Breast epithelium (tissue), 4 donors: Measurements from ENCODE around the gene KCNK4. TPM values are rescaled to one million over a fixed set of nuclear protein-coding genes. Genes with fewer than 3 reads are reported as not detected.

ENCODE experiments used
- DNase-seq, 2 donors: peaks; one replicate each; pipeline ENCODE4 v3.0.0-alpha.2; 2019; ENCODE audit warnings: low spot score in 2 of 2
- H3K27ac ChIP-seq, 2 donors: fragments of 200-600 bp; sonication (generic) in 1 of 2; one replicate each; pipeline ENCODE4 v1.5.1; 2016 to 2019; ENCODE audit warnings: mild to moderate bottlenecking in 1 of 2
- H3K27me3 ChIP-seq, 2 donors: fragments of 200-600 bp; sonication (generic) in 1 of 2; one replicate each; pipeline versions ENCODE4 v1.5.1 to v1.6.0; 2017 to 2019; ENCODE audit warnings: control low read depth in 1 of 2, mild to moderate bottlenecking in 1 of 2
- H3K36me3 ChIP-seq: fragments of 200-600 bp; one replicate; pipeline ENCODE4 v1.5.1; 2019
- H3K4me1 ChIP-seq, 2 donors: fragments of 200-600 bp; sonication (generic); one replicate each; pipeline ENCODE4 v1.5.1; 2016 to 2019; ENCODE audit warnings: control low read depth in 1 of 2
- H3K4me3 ChIP-seq, 3 donors: fragments of 200-600 bp; sonication (generic); 1 replicate in 2 of 3; 2 replicates in 1 of 3; pipeline ENCODE4 v1.5.1; 2016 to 2019; ENCODE audit warnings: mild to moderate bottlenecking in 3 of 3, moderate library complexity in 2 of 3
- H3K9me3 ChIP-seq, 2 donors: fragments of 200-600 bp; sonication (generic) in 1 of 2; one replicate each; pipeline ENCODE4 v1.5.1; 2016 to 2019; ENCODE audit warnings: control low read depth in 1 of 2
- CTCF ChIP-seq, 3 donors: fragments of 450-650 bp; IDR thresholded peaks; one replicate each; pipeline ENCODE4 v1.5.1; 2016 to 2017; ENCODE audit warnings: antibody characterized with exemption in 3 of 3, mild to moderate bottlenecking in 3 of 3, moderate library complexity in 3 of 3
- POLR2A ChIP-seq: fragments of 450-650 bp; IDR thresholded peaks from one replicate; pipeline ENCODE4 v1.6.1; 2016; ENCODE audit warnings: antibody characterized with exemption, mild to moderate bottlenecking, moderate library complexity
- POLR2AphosphoS5 ChIP-seq, 3 donors: sonication (generic); formaldehyde crosslinking; IDR thresholded peaks; one replicate each; pipeline ENCODE4 v1.6.1; 2017; ENCODE audit warnings: antibody characterized with exemption in 3 of 3
- intact Hi-C: fragments of 100-400 bp; cut with DNase I; formaldehyde crosslinking; loops from one replicate; pipeline ENCODE4 v1.15.1; 2023; ENCODE audit warnings: low total_unique reads
- total RNA-seq, 3 donors: library from RNA; depleted of rRNA; stranded (reverse); fragments of >200 nt; gene quantifications; one replicate each; pipeline ENCODE4 v1.1.0, GENCODE V29; 2016

Gene KCNK4
- total RNA-seq, 3 donors from 2014 or later, result 2.3 TPM; not detected in 2

DNA sequence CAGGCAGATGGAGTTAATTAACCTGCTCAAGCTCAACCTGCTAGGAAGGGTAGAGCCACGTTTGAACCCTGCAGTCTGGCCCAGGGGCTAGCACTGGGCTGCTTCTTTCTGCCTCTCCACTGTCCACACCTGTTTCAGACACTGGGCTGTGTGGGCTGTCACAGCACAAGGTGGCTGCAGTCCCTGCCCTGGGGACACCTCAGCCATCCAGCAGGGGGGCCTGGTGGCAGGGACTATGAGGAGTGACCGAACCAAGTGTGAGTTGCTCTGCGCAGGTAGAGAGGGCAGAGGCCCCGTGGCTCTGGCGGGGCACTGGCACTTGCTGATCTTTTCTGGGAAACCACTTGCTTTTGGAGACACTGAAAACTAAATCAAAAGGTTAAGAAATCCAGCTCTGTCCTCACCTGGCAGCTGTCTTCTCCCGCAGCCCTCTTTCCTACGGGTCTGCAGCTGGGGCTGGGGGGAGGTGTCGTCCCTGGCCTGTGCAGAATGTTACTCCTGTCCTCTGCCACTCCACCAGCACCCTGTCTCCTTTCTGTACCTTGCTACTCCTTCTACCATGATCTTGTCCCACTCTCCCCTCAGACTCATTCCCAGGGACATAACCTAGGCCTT is 12.4 kb upstream of the KCNK4 start:
- no peaks in the 10 kb centered on the region for H3K36me3 ChIP-seq
- no peak overlapping the region for H3K4me3 ChIP-seq
- H3K9me3 ChIP-seq, result no peaks in the 10 kb centered on the region
- peaks cover 0 to 8% of the 10 kb centered on the region in 2 donors for H3K4me1 ChIP-seq
- H3K27ac ChIP-seq, result no peak overlapping the region
- H3K27me3 ChIP-seq, result no peaks in the 10 kb centered on the region
- TF ChIP-seq POLR2AphosphoS5 (IDR thresholded peaks at IDR 0.05) (no peak), POLR2A (no peak), CTCF (IDR thresholded peaks at IDR 0.05) (no peak)
- DNase-seq, result no peak
- intact Hi-C loops, result loop anchor here (10.0 kb wide), 1 partner anchor 2004 kb away; the partner anchor contains the start of gene SCGB2A2

GRCh38 chr11:64281957-64282770 is 8.9 kb upstream of the KCNK4 start:
- Histone ChIP-seq H3K4me1 (peaks cover 3 to 21% of the 10 kb centered on the region in 2 donors), H3K27me3 (no peaks in the 10 kb centered on the region), H3K9me3 (no peaks in the 10 kb centered on the region), H3K27ac (no peak overlapping the region), H3K4me3 (no peak overlapping the region), H3K36me3 (no peaks in the 10 kb centered on the region)
- DNase-seq, result no peak
- TF ChIP-seq POLR2A, result no peak
- no peak for TF ChIP-seq POLR2AphosphoS5 (IDR thresholded peaks at IDR 0.05)
- no peak for TF ChIP-seq CTCF (IDR thresholded peaks at IDR 0.05)
- intact Hi-C loops, result no loop called here

DNA sequence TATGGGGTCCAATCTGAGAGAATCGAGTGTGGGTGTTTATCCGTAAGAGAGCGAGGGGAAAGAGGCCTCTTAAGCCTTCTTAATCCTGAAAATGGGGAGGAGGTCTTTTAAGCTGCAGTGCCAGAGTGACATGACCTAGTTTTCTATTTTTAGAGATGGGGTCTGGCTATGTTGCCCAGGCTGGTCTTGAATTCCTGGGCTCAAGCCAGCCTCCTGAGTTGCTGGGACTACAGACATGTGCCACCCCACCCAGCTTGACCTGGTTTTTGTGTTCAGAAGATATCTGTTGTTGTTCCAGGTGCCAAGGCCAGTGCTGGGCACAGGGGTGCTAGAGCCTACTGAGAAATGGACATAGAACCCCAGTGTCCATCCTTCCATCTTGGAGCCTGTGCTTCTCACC is 8.0 kb upstream of the KCNK4 start:
- no peak for DNase-seq
- Histone ChIP-seq H3K27me3 (no peaks in the 10 kb centered on the region), H3K4me1 (peaks cover 3 to 21% of the 10 kb centered on the region in 2 donors), H3K27ac (peak overlapping the region in 1 of 2 donors; percentile 25), H3K4me3 (peak overlapping the region in 2 of 3 donors; percentile 91), H3K36me3 (no peaks in the 10 kb centered on the region), H3K9me3 (no peaks in the 10 kb centered on the region)
- no peak for TF ChIP-seq CTCF (IDR thresholded peaks at IDR 0.05)
- no peak for TF ChIP-seq POLR2A
- TF ChIP-seq POLR2AphosphoS5 (IDR thresholded peaks at IDR 0.05), result no peak
- intact Hi-C loops, result no loop called here

- TF ChIP-seq CTCF (IDR thresholded peaks at IDR 0.05), result no peak
- peak; percentile 12 for TF ChIP-seq POLR2A
- peak in 1 of 3 donors; percentile 25 for TF ChIP-seq POLR2AphosphoS5 (IDR thresholded peaks at IDR 0.05)
- peak within 1 kb of the TSS; percentile 93 to 98 for H3K27ac ChIP-seq
- H3K4me3 ChIP-seq, result peak within 1 kb of the TSS; percentile 84 to 91 (median 91)
- peak; percentile 95 to 96 for DNase-seq
- H3K4me1 ChIP-seq, result peaks cover 3 to 21% of the 10 kb centered on the region in 2 donors
- intact Hi-C loops, result no loop called here
- H3K27me3 ChIP-seq, result no peaks in the 10 kb centered on the region
- no peaks in the 10 kb centered on the region for H3K36me3 ChIP-seq
- no peaks in the 10 kb centered on the region for H3K9me3 ChIP-seq
These were observed 6.8 kb upstream of the KCNK4 start, which contains the start of gene BAD for GRCh38 chr11:64284048-64284961. BAD (minus strand) TSS chr11:64284665; CDS start chr11:64284368, 297 bp downstream.
